Thoracic aorta (tissue), 2 donors: ENCODE data around the gene SYNDIG1. TPM values are rescaled to one million over a fixed set of nuclear protein-coding genes. Genes with fewer than 3 reads are reported as not detected.
"Not testable (repeated sequence)": the region's sequence is repeated elsewhere in the genome, so short reads cannot be mapped to it uniquely, and the experiment has no call there.

Source experiments
- ATAC-seq: fragments of 150-250 bp; one replicate; pipeline ENCODE4 v1.8.0; 2017; ENCODE audit warnings: low read depth; ENCODE audit not compliant: insufficient number of reproducible peaks, low FRiP score
- DNase-seq: peaks from one replicate; pipeline ENCODE4 v3.0.0-alpha.2; 2020; ENCODE audit warnings: low spot score
- H3K27ac ChIP-seq, 2 donors: fragments of 200-600 bp; sonication (generic); 1 replicate in 1 of 2; 2 replicates in 1 of 2; pipeline ENCODE4 v1.5.1; 2016; ENCODE audit warnings: mild to moderate bottlenecking in 2 of 2, moderate library complexity in 2 of 2
- H3K27me3 ChIP-seq: fragments of 200-600 bp; sonication (generic); replicated peaks from 2 replicates; pipeline ENCODE4 v1.6.0; 2016; ENCODE audit warnings: mild to moderate bottlenecking; ENCODE audit not compliant: insufficient read depth
- H3K36me3 ChIP-seq: fragments of 200-600 bp; sonication (generic); one replicate; pipeline ENCODE4 v1.5.1; 2016
- H3K4me1 ChIP-seq, 2 donors: fragments of 200-600 bp; sonication (generic); 1 replicate in 1 of 2; 2 replicates in 1 of 2; pipeline versions ENCODE4 v1.5.1 to v1.6.0; 2016; ENCODE audit warnings: low read depth in 2 of 2, mild to moderate bottlenecking in 1 of 2; ENCODE audit not compliant: control insufficient read depth in 1 of 2
- H3K4me3 ChIP-seq: fragments of 200-600 bp; sonication (generic); 2 replicates; pipeline ENCODE4 v1.5.1; 2016; ENCODE audit warnings: mild to moderate bottlenecking
- H3K9me3 ChIP-seq: fragments of 200-600 bp; sonication (generic); 2 replicates; pipeline ENCODE4 v1.5.1; 2016
- total RNA-seq, 2 donors: library from RNA; depleted of rRNA; stranded (reverse); fragments of >200 nt; gene quantifications; one replicate each; pipeline versions ENCODE4 v1.1.0 to v1.2.3, GENCODE V29; 2016
- TF ChIP-seq, protein P1 (sequence below): fragments of 200-600 bp; sonication (generic); IDR thresholded peaks from one replicate; pipeline ENCODE4 v1.5.1; 2019; ENCODE audit warnings: antibody characterized with exemption

The SYNDIG1 gene
- total RNA-seq, 2 donors from 2014 or later: 1.8 to 5.4 TPM

DNA sequence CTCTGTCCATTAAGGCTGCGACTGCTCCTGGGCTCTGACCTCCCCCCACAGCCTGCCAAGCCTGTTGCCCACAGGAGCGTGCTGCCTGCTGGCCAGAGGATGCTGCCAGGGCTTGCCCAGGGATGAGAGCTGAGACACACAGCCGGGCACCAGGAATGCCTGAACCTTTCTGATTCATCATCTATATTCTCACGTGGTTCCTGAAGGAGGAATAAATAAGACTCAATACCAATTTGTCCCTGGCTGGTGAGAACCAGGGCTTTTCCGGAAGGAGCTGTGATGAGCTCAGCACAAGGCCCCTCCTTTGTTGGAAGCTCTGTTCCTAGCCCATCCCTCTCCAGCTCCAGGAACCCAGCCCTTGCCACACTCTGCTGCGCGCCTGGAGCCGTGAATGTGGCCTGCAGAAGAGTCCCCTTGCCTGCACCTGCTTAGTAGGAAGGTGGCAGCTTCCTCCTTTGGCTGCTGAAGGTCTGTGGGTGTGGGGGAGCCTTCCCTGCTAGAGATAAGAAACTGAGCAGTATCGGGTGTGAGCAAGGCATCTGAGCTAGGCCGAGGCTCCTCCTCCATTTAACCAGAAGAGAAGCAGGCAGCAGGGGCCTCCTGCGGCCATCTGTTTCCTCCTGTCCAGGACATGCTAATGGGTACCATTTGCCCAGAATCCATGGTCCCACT, 37.9 kb downstream of the SYNDIG1 start:
- H3K27me3 ChIP-seq: no peaks in the 10 kb centered on the region
- TF ChIP-seq, protein P1, sequence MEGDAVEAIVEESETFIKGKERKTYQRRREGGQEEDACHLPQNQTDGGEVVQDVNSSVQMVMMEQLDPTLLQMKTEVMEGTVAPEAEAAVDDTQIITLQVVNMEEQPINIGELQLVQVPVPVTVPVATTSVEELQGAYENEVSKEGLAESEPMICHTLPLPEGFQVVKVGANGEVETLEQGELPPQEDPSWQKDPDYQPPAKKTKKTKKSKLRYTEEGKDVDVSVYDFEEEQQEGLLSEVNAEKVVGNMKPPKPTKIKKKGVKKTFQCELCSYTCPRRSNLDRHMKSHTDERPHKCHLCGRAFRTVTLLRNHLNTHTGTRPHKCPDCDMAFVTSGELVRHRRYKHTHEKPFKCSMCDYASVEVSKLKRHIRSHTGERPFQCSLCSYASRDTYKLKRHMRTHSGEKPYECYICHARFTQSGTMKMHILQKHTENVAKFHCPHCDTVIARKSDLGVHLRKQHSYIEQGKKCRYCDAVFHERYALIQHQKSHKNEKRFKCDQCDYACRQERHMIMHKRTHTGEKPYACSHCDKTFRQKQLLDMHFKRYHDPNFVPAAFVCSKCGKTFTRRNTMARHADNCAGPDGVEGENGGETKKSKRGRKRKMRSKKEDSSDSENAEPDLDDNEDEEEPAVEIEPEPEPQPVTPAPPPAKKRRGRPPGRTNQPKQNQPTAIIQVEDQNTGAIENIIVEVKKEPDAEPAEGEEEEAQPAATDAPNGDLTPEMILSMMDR: no peak
- no peak overlapping the region for H3K27ac ChIP-seq
- no peaks in the 10 kb centered on the region for H3K9me3 ChIP-seq
- H3K4me3 ChIP-seq: no peak overlapping the region
- DNase-seq (no peak), ATAC-seq (no peak)
- peaks cover 0 to 21% of the 10 kb centered on the region in 2 donors for H3K4me1 ChIP-seq
- H3K36me3 ChIP-seq: no peaks in the 10 kb centered on the region

DNA sequence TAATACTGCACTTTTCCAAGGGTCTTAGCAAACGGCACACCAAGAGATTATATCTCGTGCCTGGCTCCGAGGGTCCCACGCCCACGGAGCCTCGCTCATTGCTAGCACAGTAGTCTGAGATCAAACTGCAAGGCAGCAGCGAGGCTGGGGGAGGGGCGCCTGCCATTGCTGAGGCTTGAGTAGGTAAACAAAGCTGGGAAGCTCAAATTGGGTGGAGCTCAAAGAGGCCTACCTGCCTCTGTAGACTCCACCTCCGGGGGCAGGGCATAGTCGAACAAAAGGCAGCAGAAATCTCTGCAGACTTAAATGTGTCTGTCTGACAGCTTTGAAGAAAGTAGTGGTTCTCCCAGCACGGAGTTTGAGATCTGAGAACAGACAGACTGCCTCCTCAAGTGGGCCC, 43.0 kb downstream of the SYNDIG1 start:
- H3K27ac ChIP-seq, H3K36me3 ChIP-seq, H3K27me3 ChIP-seq, ATAC-seq, H3K9me3 ChIP-seq, H3K4me1 ChIP-seq, DNase-seq, H3K4me3 ChIP-seq: not testable (repeated sequence)

DNA sequence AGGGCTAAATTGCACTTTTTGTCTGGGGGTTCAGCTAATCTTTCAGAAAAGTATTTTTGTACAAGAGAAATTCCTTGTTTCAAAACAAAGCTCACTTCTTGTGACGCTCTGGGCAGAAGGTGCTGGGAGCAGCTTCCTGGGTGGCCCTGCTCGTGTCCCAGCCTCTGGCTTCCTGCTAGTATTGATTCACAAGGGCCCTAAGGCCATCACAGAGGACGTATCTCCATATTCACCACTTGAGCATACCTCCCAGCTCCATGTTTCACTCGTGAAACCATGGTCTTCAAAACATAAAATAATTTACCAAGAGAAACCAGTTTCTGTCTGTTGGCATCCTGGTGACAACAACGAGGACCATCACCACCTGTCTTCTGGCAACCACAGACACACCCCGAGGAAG, 49.1 kb downstream of the SYNDIG1 start:
- Histone ChIP-seq H3K4me1 (no peaks in the 10 kb centered on the region), H3K27ac (no peak overlapping the region), H3K4me3 (no peak overlapping the region), H3K9me3 (no peaks in the 10 kb centered on the region), H3K36me3 (no peaks in the 10 kb centered on the region), H3K27me3 (no peaks in the 10 kb centered on the region)
- DNase-seq (no peak), ATAC-seq (no peak)
- TF ChIP-seq, protein P1: no peak

DNA sequence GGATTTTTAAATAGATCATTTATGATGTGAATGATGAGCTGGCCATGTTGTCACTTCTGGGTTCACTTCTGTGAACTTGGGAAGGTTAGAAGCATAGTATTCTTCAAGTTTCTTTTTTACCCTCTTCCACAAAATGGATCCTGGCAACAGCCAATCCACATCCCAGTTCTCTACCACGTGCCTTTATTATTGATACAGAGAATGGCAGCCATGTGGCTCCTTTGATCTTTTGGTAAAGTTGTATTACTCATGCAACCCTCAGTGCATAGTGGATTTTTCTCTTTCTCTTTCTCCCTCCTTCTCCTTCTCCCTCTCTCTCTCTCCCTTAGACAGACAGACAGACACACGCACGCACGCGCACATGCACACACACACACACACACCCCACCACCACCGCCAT, 50.0 kb downstream of the SYNDIG1 start:
- H3K36me3 ChIP-seq: no peaks in the 10 kb centered on the region
- no peaks in the 10 kb centered on the region for H3K9me3 ChIP-seq
- H3K27me3 ChIP-seq: no peaks in the 10 kb centered on the region
- no peak for DNase-seq
- no peak overlapping the region for H3K4me3 ChIP-seq
- no peak overlapping the region for H3K27ac ChIP-seq
- TF ChIP-seq, protein P1: no peak
- H3K4me1 ChIP-seq: no peaks in the 10 kb centered on the region
- ATAC-seq: no peak

DNA sequence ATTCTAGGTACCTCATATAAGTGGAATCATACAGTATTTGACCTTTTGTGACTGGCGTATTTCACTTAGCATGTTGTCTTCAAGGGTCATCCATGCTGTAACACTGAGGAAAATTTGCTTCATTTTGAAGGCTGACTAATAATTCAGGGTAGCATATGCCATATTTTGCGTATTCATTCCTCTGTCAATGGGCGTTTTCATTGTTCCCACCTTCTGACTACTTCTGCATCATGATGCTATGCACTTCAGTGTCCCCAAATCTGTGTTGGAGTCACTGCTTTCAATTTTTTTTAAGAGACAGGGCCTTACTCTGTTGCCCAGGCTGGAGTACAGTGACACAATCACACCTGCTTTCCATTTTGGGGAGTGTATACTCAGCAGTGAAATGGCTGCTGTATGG, 51.6 kb downstream of the SYNDIG1 start:
- H3K27me3 ChIP-seq: no peaks in the 10 kb centered on the region
- DNase-seq: no peak
- H3K4me3 ChIP-seq: no peak overlapping the region
- ATAC-seq: no peak
- H3K4me1 ChIP-seq: no peaks in the 10 kb centered on the region
- H3K36me3 ChIP-seq: no peaks in the 10 kb centered on the region
- H3K27ac ChIP-seq: no peak overlapping the region
- TF ChIP-seq, protein P1: no peak
- no peaks in the 10 kb centered on the region for H3K9me3 ChIP-seq
